Suppressor macrophage treated with lipopolysaccharide for 1 hour (primary cell): ENCODE results near the gene HES1.

Experiments used
- DNase-seq, 3 donors: peaks; one replicate each; pipeline ENCODE4 v3.0.0-alpha.2; 2020 to 2022

The HES1 gene

DNA sequence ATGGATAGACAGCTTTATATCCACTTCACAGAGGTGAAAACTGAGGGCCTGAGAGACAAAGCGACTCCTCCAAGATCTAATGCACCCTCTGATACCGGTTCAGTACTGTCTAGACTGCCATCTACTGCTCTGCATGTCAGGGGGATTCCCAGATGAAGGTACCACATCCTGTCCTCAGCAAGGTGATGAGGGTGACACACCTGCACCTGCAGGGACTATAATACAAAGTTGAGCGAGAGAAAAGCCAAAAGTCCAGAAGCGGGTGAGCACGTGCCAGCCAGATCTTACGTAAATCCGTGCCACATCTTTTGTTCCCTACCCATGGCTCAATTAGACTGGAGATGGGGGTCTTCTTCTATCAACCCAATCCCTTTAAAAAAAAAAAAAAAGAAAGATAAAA is 32.4 kb upstream of the HES1 start:
- no peak for DNase-seq

DNA sequence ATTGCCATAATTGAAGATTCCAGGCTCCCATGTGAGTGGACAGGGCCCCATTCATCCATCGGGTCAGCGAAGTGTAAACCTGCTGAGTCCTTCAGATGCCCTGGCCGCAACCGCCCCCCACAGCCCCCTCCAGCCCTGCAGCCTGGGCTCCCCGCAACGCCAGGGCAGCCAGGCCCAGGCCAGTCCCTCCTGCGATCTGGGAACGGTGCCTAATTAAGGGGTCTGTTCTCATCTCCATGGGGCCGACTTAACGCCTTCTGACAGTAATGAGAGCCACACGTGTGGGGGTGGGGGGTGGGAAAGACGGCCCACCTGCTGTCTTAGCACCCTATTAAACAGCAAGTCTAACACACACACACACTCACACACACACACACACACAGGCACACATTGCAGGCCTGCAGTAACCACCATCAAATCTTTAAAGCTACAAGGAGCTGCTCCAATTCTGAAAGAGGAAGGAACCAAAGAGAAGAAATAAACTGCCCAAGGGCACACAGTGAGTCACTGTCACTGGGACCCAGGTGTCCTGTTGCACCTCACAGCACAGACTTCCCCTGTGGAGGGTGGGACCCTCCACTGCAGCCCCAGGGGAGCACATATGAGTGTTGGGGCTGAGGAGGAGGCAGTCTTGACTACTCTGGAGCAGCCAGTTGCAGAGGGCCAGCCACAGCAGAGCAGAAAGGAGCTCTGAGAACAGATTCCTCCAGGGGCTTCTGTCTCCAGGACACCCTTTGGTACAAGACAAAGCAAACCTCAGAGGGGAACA is 31.8 kb upstream of the HES1 start:
- peak in 2 of 3 donors; percentile 41 to 53 for DNase-seq

DNA sequence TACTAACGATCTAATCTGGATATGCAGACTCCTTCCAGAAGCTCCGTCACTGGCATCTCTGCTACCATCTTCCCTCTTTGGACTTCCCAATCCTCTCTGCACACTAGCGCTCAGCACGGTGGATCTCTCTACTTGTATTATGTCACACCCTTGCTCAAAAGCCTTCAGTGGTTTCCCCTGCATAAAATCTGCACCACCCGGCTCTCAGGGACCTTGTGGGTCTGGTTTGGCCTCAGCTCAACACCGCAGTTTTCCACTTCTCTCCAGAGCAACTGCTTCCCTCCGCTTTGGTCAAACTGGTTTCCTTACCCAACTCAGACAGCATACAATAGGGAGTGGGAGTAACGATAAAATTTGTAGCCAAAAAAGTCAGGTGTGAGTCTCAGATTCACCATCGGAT is 30.7 kb upstream of the HES1 start:
- DNase-seq, result peak in 1 of 3 donors; percentile 32

DNA sequence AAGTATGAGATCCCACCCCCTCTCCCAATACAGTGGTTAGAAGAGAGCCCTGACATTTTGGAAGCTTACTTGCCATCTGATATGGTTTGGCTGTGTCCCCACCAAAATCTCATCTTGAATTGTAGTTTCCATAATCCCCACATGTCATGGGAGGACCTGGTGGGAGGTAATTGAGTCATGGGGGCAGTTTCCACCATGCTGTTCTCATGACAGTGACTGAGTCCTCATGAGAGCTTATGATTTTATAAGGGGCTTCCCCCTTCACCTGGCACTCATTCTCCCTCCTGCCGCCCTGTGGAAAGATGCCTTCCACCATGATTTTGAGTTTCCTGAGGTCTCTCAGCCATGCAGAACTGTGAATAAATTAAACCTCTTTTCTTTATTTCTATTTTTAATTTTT is 28.8 kb upstream of the HES1 start:
- DNase-seq, result peak; percentile 64 to 82 (median 69)

DNA sequence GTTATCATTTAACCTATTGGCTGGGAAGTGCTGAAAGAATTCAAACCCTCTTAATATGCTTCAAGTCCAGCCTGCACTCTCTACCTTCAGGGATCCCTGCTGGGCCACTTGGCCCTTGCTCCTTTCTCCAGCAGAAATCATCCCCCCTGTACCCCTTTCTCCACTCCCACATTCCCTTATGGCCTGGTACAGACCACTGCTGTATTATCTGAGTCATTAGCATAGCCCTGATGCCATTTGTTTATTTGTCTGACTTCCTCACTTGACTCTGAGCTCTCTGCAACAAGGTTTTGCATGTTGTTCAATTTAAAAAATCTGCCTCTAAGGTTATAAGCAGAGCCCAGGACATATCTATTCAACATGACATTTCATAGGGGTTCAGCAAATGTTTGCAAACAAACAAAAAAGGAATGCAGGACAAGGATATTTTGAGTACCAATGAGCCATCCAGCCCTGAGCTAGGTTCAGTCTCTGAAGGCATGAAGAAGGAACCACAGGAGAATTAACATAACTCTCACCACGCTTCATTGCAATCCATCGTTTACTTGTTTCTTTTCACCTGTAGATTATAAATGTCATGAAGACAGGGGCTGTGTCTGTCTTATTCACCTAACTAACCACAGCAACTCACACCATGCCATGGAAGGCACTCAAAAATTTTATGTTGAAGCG is 26.6 kb upstream of the HES1 start:
- DNase-seq, result peak in 2 of 3 donors; percentile 43 to 66

DNA sequence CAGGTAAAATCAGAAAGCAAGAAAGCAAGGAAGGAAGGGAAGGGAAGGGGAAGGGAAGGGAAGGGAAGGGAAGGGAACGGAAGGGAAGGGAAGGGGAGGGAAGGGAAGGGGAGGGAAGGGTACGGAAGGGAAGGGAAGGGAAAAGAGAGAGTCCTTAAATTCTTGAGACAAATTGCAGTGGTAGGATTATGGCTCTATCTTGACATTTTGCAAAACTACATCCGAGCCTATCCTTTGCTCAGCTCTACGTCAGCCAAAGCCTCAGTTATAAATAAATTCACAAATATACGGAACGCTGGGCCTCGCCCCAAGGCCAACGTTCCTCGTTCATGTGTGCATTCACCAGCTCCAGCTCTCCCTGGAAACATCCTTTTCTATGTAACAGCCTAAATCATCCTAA is 25.5 kb upstream of the HES1 start:
- no peak for DNase-seq

DNA sequence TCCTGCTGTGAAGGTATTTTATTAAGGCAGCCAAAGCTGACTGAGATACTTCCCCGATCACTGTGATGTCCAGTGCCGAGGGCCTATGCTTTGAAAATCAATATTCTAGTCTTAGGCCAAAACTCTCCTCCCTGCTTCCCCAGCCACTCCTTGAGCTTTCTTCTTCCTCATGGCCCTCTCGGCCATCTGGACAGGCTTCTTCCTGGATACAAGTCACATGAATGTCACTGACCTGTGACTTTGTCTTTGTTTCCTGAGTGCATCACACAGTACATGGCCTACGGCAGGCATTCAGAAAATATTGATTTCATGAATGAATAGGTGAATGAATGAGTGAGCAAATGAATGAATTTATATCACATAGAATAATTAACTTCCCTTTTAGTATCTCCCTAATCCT is 24.6 kb upstream of the HES1 start:
- DNase-seq, result peak in 2 of 3 donors; percentile 34 to 41

DNA sequence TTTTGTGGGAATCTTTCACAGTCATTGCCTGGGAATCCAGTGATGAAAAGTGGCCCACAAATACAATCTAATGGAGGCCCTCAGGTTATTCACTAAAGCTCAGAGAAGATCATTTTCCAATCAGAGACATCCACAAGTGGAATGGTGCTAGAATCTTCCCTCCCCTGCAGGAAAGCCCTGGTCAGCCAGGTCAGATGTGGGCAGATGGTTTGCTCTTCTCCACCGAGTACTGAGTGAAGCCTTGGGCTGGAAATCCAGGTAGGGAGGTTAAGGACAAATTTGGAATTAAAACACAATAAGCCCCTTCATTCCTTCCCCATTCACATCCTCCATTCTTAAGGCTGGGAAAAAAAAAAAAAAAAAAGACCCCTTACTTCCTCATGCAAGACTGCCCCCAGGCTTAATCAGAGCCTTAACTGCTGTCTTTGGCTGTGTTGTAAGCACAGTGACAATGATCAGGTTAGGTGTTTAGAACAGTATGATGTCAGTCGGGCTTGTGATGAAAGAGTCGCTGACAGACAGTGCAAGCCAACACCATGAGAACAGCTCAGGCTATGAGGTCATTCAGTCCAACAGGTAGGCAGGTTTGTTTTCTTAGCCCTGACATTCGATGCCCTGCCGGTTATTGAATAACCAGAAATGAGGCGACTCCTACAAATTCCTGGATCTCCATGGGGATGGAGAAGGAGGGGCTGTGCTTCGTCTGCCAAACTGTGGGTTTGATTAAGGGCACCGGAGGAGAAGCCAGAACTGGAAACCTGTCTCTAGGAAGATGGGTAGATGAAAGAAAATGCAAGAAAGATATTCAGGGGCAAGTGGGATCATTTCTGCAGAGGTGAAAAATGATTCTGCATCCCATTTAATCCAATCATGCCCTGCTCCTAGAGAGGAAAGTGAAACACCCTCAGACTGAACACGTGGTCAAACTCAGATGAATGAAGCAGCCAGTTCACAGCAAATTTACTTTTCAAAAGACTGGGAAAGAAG is 23.5 kb upstream of the HES1 start:
- peak in 1 of 3 donors; percentile 32 for DNase-seq

DNA sequence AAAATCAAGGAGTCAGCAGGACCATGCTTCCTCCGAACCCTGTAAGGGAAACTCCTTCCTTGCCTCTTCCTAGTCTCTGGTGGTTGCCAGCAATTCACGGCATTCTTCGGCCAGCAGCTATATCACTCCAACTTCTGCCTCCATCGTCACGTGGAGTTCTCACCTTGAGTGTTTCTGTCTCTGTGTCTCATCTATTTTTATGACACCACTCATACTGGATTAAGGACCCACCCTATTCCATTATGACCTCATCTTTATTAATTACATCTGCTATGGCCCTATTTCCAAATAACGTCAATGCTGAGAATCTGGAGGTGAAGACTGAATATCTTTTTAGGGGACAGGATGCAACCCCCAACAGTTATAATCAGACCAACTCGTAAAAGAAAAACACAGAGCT is 21.8 kb upstream of the HES1 start:
- peak in 1 of 3 donors; percentile 35 for DNase-seq

DNA sequence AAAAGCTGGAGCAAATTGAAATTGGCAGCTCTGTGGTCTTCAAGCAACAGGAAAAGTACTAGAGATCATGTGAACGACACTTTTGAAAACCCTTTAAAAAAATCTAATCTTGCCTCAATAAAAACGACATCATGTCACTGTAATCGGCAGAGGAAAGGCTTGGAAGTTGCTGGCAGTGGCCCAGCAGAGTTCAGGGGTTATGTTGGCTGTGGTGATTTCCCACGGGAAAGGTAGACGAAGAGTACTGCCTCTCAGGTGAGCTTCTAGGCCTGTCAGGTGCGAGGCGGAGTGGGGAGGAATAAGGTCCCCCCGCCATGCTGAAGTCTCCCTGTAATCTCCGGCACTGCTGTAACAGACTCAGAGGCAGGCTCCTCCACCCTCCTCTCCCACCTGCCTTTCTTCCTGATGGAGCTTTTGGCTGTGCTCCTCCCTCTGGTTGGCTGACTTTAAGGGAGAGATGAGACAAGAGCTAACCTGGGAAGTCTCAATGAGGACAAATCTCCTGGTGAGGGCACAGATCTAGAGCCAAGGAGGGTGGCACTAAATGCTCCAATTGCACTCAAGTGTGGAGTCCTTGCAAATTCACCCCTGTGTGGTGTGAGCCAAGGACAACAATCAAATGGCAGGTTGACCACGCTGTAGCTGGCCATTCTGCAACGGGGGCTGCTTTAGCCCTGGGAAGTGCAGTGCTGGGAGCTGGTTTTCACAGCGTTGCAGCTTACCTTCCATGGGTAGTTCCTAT is 18.7 kb upstream of the HES1 start:
- no peak for DNase-seq

DNA sequence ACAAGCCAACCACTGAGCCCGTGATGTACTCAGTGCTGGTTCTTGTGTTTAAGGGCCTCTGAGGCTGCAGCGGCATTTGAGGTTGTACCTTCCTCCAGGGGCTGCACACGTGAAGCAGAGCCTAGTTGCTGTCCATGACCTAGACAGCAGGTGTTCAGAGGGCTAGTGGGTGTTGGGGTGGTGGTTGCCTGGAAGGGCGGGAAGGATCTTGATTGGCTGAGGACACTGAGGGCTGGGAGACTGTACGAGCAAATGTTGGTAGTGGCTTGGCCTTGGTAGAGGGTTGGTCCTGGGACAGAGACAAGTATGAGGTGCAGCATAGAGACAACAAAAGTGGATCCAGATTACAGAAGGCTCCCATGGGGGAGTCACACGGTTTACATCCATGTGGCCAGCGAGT is 17.0 kb upstream of the HES1 start:
- DNase-seq, result no peak

DNA sequence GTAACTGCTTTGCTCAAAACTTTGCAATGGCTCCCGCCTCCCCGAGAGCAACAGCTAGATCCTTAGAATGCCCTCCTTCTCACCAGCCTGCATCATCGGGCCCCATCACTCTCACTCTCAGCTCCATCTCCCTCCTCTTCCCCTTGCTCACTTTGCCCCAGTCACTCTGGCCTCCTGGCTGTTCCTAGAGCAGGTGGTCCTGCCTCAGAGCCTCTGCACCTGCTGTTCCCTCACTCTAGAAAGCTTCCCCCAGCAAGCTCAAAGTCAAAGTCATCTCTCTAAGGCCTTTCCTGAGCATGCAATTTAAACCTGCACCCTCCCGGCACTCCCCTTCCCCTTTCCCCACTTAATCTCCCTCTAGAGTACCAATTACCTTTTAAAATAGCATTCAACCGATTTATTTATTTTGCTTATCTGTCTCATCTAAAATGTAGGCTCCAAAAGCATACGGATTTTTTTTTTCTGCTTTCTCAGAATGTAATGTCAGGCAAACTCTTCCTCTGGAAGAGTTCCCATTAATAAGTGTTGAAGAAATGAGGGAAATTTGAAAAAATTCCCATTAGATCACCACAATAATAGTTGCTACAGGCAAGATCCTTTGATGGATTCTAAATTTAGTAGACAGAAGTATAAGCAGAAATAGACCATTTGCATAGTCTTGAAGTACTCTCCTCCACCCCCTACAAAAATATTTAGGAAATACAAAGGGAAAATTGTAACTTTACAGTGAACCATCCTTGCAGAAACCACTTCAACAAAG is 15.9 kb upstream of the HES1 start:
- peak; percentile 57 to 95 (median 84) for DNase-seq

DNA sequence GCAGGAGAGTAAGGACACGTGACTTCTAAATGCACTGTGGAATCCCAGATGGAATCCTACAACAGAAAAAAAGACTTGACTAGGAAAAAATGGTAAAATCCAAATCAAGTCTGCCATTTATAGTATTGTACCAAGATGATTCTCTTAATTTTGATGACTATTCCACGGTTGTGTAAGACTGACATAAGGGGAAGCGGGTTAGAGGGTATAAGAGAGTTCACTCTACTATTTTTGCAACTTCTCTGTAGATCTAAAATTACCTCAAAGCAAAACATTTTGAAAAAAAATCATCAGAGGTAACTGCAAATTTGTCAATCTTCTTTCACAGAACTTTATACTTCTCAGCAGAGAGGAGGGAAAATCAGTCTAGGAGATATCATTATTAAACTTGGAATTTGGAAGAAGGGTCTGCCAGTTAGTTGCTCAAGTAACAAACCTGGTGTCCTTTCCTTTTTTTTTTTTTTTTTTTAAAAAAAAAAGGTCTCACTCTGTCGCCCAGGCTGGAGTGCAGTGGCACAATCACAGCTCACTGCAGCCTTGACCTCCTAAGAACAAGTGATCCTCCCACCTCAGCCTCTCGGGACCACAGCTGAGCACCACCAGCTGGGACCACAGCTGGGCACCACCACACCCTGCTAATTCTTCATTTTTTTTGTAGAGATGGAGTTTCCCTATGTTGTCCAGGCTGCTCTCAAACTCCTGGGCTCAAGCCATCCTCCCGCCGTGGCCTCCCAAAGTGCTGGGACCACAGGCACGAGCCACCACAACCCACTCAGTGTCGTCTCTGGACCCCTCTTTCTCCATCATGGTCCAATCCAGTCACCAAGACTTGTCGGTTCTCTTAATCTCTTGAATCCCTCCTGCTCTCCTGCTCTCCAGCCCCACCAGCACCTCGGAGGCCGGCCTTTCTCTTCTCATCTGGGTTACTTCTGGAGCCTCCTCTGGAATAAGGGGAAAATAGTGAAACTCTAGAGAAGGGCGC is 14.9 kb upstream of the HES1 start:
- DNase-seq, result peak; percentile 52 to 82 (median 81)

DNA sequence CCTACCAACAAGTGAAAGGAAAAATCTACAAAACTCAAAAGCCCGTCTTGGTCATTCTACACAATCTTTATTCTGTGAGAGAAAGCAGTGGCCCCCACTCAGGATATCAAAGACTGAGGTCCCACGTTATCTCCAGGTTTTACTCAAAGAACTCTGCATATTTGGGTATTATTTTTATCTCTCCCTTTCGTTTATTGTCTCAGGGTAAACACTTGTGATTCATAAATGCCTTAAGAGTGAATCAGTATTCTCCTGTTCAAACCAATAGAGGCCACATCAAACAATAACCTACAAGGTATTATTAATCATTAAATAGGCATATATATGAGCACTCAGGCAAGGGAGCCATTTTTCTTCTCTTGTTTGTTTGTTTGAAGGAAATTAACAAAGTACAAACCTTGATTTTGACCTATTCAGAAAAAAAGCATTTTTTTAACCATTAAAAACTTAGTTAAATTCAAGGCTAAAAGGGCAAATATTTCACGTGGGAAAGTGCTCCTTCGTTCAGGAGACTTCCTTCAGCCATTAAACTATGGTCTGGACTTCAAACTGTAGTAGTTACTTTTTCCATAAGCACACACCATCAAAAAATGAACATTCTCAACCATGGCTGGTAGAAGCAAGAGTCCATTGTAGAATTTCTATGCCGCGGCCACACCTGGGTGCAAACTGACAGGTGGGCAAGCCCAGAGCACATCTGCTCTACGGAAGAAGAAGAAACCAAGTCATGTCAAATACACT is 13.9 kb upstream of the HES1 start:
- no peak for DNase-seq

DNA sequence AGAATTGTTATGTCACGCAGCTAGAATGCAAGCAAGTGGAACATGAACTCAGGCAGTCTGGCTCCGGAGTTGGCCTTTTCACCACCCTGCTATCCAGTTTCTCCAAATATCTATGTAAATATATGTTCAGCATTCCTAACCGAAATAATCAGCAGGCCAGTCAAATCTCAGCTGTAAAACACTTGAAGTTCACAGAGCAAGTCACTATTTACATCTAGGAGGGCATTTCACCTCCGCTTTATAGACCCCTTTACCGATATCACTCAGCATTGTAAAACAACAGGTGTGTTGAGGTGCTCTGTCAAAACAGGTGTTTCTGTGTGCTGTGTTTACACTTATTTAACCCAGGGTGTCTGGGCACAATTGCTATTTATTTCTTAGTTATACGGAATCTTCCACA is 12.2 kb upstream of the HES1 start:
- DNase-seq, result no peak

DNA sequence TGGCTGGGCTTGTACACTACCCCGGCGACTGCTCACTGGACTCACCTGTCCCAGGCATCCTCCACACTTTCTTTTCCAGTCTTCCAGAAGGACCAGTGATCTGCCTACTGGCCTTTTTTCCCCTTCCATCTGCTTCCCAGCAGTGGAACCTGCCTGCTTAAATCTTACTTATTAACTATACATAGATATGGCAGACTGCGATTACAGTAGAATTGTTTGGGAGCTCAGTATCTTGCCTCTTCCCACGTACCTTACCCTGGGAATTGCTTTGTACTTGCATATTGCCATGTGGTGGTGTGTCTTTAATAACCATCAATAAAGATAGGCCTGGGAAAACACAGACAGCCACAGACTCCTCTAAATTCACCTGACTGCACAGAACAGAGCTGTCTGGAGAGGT is 11.8 kb upstream of the HES1 start:
- no peak for DNase-seq

DNA sequence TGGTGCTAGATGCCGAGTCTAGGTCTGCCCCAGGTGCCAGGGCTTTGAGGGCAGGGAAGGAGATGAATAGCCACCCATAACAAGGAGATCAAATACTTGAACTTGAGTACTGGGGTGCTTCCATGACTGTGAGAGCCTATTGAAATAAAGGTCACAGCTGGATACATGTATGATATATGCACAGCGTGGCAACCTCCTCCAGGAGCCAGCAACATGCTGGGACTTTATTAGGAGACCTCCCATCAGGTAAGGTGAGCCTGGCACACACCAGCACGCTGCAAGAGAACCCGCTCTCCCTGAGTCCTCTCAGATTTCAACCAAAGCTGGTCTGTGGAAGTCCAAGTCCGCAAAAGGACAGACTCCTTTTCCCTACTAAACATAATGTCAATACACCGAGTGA is 10.5 kb upstream of the HES1 start:
- DNase-seq, result no peak

DNA sequence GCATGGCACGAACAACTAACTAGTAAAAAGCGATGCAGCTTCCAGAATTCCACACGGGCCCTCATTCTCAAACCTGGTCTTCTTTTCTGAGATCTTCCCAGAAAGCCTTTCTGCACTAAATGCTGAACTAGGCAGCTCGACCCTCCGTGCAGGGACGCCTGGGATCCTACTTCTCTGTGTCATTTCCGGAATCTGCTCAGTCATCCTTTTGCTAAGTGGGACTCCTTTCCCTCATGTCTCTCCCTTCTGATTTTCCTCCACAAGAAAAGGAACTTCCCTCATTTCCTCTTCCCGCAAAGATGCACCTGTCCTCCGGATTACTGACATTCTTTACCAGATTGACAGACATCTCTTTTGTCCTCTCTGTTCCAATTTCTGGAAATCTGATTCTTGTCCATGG is 9.2 kb upstream of the HES1 start:
- no peak for DNase-seq

DNA sequence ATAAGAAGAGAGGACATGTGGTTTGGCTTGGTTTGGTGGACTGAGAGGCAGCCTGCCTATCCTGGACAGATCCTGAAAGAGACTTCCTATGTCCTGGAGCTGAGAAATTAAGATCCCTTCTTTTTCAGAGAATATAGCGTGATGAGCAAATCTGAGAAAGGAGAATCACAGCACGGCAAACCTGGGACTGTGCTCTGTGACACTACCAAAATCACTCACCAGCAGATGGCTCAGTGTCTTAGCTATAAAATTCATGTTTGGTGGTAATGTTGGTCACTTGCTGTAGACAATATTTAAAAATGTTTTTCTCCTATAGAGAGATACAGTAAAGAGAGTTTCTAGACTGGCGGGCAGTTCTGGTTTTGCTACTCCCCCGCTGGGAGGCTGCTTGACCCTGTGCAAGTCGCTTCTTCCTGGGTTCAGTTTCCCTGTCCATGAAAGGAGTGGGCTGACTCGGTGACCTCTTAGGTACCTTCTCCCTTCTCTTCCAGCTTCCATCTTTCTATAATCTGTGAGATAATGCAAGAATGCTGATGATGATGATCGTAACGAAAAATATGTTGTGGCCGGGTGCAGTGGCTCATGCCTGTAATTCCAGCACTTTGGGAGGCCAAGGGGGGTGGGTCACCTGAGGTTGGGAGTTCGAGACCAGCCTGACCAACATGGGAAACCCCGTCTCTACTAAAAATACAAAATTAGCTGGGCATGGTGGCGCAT is 7.6 kb upstream of the HES1 start:
- no peak for DNase-seq
